Stimulated activated CD4-positive, alpha-beta T cell treated with anti-CD3 and anti-CD28 coated beads, Interleukin-1b, Interleukin-23, amount 100 ng/mL, for 24 hours (primary cell): ENCODE data around the gene LY6G5C.

Source experiments
- DNase-seq, 4 experiments: peaks; one replicate each; pipeline ENCODE4 v3.0.0-alpha.2; 2020; ENCODE audit warnings: low read depth in 4 of 4, low spot score in 1 of 4

LY6G5C gene, protein sequence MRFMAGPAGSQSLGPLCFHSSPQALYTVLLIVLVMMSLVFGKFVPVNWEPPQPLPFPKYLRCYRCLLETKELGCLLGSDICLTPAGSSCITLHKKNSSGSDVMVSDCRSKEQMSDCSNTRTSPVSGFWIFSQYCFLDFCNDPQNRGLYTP

DNA sequence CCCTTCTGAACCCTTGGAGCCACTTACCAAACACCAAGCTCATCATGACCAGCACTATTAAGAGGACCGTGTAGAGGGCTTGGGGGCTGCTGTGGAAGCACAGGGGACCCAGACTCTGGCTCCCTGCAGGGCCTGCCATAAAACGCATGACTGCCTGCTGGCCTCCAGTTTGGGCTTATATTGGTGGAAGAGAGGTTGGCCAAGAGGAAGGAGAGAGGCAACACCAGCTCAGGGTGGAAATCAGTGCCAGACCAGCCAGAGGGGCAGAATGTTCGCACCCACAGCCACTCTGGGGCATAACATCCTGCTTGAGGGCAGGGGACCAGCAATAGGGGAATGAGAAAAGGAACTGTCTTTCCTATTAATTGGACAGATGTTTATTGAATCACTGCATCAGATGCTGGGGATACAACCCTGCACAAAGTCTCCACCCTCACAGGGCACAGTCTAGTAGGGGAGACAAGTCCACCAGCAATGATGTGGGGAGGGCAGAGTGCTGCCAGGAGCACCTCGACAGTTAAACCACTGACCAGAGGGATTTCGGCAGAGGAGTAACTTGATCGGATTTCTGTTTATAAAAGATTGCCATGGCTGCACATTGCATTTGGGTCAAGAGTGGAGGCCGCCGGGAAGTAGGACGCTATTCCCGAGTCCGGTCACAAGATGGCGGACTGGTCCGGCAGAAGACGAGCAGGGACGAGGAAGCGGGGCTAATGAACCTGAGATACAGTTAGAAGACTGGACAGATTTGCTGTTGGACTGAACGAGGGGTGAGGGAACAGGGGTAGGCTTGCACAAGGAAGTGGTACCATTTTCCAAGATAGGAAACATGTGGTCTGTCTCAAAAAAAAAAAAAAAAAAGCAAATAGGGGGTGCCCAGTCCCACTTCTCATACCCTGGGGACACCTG, at the start of gene LY6G5C:
LY6G5C (minus strand) TSS at position 842 of the 909 bp plus-strand sequence; CDS start at position 148, 694 bp downstream.
- peak in 2 of 4 experiments; percentile 43 for DNase-seq

DNA sequence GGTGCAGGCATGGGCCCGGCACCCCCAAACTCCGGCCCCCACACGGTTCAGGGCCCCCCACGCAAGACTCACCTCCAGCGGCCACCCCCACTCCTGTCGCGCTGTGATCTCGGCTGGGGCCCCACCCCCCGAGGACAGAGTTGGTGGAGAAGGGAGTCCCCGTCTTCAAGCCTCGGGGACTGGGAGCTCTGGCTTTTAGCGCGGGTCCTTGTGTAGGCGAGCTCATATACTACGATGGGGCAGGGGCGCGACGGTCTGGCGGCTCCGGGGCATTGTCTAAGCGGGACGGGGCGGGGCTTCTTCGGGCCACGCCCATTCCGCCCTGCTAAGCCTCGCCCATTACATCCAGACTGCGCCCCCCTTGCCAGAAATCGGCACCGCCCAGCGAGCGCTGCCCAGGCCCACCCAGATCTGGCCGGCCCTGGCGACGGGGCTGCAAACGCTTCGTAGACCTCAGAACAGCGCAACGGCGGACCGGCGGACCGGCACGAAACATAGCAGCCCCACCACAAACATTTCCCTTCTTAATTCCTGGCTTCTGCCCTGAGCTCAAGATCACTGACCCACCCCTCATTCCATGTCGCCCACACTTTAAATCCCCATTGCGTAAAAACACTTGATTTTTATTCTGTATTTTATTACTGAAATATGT, 49.2 kb upstream of the LY6G5C start:
- DNase-seq, result peak in 3 of 4 experiments; percentile 39 to 48 (median 44)

DNA sequence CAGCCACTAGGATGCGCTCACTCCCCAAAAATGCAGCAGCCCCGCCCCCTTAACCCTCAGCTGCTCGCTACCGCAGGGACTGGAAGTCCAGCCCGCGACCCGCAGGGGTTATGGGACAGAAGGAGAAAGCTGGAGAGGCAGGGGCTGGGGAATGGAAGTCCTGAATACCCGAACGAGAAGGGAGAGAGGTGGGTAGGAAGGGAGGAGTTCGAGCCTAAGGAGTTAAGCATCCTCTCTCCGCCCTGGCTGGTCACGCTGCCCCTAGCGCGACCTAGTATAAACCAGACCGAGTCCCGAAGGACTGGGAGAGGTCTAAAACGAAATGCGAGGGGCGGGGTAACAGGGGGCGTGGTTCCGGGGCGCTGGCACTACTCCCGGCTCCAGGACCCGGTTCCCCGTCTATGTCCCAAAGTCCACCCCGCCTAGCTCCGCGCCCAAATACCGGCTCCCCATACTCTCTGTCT, 48.7 kb upstream of the LY6G5C start:
- peak in 3 of 4 experiments; percentile 53 to 71 (median 63) for DNase-seq

DNA sequence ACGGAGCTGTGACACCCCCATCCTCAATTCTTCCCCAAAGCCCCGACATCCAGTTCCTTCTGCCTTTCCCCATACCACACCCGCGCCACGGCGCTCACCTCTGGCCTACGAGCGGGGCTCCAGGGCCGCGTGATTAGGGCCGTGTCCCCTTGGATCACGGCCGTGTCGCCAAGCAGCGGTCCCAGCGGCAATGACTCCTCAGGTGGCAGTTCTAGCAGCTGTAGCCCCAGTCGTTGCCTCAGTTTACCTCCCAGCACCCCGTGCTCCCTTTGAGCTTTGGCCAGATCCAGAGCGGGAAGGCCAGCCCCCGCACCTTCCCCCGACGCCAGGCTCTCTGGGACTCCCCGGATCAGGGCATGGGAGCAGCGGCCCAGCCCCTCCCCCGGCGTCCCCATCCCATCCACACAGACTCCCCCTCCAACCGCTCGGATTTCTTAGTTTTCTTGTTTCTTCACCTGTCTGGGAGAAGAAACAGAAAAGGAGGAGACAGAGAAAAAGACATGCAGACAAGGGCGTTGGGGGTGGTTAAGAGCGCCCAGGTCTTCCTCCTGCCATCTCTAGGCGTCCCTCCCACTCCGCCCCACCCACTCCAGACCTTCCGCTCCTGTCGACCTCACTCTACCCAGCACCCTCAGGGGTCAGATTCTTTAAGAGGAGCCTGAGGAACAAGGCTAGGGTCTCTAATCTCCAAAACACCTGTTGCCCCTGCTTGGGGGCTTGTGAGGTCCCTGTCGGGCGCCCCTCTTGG, 48.1 kb upstream of the LY6G5C start, which contains the start of gene DDAH2:
DDAH2 (minus strand) TSS at position 533 of the 748 bp plus-strand sequence; CDS start at position 395, 138 bp downstream.
- no peak for DNase-seq

DNA sequence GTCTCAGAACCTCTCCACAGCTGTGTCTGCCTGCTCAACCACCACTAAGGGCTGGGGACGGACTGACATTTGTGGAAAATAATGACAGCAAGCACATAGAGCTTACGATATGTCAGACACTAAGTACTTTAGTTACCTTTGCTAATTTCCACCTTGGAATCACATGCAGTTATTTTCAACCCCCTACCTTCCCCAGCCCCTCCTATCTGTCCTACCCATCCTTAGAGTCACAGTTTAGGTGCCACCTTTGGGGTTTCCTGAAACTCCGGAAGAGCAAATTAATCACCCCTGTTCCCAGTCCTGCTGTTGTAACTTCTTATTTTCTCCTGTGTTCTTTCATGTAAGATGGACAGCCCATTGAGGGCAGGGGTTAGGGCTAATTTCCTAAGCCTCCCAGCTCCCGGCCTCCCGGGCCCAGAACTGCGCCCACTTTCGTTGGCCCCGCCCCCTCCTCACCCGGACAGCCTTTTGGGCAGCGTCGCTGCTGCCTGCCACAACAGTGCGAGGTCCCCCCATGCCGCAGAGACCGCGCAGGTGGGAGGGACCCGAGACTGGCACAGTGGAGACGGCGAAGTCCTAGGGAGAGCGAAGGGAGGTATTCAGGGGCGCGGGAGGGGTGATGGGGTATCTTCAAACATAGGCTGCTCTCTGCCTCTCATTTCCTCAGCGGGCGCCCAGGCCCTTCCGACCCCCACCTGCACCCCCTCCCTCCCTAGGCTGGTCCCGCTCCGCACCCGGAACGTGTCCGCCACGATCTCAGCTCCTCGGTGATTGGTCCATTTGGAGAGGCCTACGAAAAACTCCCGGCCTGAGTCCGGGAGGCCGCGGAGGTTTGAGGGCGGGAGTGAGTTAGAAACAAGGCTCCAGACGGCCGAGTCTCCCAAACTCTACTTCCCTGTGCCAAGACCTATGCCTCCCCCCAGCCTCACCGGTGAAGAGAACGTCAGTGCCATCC, 47.1 kb upstream of the LY6G5C start:
- DNase-seq, result no peak

DNA sequence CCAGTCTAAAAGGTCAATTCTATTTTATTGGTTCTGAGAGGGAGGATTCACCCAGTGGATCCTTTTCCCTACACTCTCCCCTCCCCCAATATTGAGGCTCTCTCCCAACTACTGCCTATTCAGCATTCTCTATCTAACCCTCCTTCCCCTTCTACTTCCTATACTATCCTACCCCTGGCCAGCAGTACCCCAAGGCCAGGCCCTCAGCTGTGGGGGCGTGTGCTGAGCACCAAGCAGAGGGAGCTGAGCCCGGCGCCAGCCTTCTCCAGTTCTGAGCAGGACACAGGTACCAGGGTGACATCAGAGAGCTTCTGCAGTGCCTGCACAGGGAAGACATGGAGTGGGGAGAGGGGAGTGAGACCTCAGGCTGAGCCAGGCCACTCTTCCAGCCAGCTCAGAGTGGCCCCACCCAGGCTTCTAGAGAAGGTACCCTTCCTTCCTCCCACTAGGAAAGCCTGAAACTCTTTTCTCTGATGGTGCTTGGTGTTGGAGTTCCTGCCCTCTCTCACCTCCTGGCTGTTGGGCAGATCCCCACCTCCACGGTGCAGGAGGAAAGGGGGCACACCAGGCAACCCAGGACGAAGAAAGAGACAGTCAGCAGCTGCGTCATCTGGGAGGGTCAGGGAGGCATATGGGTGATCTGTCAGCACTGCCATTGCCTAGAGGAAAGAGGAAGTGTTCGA, 46.3 kb upstream of the LY6G5C start:
- no peak for DNase-seq

DNA sequence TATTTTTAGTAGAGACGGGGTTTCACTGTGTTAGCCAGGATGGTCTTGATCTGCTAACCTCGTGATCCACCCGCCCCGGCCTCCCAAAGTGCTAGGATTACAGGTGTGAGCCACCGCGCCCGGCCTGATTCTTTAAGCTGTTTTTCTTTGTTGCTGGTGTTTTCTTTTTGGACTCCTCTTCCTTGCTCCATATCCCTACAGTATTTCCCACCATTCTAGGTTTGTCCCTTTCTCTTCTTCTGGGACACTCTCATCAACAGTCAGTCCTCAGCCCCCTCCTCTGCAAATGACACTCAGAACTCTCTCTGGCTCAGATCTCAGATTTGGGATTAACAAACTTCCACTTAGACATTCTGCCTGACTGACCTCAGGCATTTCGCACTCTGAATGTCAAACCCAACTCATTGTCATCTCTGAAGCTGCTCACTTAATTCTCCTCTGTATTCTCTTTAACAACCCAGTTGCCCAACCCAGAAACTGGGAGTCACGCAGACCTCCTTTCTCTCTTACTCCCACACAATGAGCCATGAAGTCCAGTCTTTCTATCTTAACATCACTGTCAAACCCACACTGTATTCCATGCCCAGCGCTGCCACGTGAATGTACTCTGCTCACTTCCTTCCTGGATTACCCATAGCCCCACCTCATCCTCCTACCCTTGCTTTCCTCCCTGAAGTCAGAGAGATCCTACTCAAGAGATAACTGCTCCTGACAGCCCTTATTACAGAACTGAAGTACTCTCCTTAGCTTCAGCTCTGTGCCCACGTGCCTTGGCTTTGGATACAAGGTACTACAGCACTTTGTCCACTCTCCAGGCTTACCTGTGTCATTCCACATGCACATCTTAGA, 44.9 kb upstream of the LY6G5C start:
- no peak for DNase-seq

DNA sequence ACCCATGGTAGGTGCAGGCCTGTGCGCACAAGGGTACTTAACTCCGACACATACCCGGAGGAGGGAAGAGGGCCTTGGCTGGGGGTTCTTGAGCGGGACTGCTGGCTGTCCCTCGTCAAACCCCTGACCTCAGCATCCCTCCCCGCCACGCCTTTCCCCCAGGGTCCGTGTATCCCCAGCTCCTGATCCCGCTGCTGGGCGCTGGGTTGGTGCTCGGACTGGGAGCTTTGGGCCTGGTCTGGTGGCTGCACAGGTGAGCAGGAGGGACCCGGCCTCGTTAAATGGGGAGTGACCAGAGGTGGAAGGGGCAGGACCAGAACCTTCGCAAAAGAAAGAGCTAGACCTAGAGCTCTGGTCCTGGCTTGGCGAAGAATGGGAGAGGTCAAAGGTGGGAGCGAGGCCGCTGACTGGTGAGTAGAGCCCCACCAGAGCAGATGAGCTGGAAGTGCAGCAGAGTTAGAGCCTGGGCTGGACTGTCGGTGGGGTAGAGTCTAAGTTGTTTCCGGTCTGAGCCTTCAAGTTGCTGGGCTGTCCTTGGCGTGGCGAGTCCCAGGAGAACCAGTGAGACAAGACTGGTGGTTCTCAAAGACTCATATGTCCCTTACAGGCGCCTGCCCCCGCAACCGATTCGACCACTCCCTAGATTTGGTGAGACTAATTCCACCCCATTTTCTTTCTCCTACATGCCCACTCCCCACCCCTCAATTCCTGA, 43.3 kb upstream of the LY6G5C start:
- DNase-seq, result no peak

DNA sequence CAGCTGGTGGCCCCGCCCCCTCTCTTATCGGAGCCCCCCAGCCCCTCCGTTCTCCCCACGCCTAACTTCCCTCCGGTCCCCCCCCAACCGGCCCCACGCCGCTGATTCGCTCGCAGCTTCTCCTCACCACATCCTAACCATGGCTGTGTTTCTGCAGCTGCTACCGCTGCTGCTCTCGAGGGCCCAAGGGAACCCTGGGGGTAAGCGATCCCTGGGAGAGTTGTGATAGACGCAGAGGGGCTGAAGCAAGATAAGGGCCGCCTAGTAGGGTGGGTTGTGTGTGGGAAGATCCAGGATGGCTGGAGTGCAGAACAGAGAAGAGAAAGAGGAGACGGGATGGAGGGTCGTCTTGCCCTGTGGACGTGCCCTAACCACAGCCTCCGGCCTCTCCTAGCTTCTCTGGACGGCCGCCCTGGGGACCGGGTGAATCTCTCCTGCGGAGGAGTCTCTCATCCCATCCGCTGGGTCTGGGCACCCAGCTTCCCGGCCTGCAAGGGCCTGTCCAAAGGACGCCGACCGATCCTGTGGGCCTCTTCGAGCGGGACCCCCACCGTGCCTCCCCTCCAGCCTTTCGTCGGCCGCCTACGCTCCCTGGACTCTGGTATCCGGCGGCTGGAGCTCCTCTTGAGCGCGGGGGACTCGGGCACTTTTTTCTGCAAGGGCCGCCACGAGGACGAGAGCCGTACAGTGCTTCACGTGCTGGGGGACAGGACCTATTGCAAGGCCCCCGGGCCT, 42.5 kb upstream of the LY6G5C start, which contains the start of gene MPIG6B:
MPIG6B (plus strand) TSS at position 129 of the 735 bp plus-strand sequence; CDS start at position 140, 11 bp downstream.
- DNase-seq, result no peak

DNA sequence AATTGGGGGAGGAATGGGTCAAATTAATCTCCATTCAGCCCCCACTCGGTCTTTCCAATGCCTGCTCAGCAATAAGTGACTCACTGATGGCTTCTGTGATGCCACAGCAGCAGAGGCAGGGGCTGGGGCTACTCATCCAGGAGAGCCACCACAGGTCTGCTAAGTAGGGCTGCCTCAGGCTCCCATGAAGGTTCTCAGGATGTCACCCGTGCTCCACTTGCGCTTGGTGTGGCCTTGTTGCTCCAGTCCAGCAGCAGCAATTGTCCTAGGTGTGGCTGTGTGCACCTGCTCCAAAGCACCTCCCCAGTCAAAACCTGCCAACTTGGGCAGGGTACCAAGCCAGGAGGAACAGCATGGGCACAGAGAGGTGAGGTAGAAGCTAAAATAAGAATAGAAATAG, 41.3 kb upstream of the LY6G5C start:
- no peak for DNase-seq

DNA sequence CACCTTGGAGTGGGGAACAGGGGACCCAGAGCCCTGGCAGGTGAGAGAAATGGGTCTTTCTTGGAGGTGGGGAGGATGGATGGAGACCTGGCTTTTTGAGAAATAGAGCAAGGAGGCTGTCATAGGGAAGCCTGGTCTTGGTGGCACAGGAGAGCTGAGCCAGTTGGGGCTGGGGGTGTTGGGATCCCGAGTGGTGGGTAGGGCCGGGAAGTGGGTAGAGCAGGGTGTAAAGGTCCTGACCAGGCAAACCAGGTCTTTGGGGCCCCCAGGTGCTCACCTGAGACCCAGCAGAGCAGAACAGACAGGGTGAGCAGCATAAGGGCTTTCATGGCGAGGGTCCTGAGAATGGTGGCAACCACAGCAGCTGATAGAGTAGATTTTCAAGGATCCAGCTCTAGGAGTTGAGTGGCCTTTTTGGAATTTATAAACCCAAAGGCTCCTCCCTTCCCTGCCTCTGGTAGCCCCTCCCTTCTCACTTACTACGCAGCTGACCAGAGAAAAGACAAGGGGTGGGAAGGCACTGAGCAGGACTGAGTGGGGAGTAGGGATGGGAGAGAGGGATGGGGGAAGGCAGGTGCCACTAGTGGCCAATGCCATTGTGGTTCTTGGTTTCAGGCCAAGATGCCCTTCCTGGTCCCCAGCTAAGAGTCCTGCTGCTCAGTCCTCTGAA, 40.6 kb upstream of the LY6G5C start, which contains the start of gene LY6G6C:
LY6G6C (minus strand) TSS at position 396 of the 670 bp plus-strand sequence; CDS start at position 329, 67 bp downstream.
- no peak for DNase-seq

DNA sequence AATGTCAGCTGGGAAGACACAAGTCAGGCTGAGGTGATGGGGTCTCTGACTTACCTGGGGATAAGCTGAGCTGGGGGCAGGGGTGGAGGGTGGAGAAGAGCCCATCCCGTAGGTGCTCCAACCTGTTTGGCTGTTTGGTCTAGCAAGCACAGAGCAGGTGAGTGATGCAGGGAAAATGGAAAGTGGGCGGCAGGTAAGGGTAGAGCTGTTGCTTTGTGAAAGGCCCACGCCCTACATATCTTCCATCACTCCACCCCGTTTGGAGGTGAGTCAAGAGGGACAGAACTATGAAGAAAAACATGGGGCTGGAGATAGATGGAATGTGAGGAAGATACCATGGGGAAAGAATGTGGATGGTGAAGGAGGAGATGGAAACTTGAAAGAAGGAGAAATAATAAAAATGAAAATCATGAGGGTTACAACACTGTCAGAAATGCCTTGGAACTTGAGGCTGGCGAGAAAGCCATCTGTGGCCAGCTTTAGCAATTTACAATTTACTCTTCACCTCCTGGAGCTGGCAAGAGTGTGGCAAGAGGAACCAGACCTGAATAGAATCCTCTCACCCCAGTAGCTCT, 39.4 kb upstream of the LY6G5C start:
- no peak for DNase-seq

DNA sequence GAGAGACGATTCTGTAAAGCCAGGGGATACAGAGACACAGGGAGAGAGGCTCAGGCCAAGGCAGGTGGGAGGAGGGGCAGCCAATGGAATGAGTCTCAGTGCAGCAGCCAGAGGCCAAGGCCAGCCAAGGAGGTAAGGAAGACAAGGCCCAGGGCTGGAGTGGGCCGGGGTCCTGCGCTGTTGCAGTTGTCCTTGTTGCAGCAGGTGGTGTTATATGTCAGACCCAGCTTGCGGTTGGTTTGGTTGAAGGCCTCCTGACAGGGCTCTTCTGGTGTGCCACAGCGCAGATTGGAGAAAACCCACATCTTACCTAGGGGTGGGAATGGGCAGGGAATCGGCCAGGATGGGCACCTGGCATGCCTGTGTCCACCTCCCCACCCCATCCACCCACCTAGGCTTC, 38.1 kb upstream of the LY6G5C start:
- DNase-seq, result no peak

DNA sequence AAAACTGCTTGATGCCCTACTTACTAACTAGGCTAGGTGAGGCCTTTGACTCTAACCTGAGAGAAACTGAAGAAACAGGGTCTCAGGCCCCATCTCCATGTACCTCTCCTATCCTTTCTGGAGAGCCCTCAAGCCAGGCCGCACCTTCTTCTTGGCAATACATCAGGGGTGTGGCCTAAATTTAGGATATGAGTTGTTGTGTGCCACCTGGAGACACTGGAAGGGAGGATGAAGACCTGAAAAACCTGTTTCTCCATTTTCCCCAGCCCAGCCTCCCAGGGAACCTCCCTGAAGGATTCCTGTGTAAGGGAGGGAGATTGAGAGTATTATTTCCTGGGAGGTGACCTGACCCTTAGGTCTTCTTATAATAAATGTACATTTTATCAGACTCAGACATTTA, 37.4 kb upstream of the LY6G5C start:
- no peak for DNase-seq

DNA sequence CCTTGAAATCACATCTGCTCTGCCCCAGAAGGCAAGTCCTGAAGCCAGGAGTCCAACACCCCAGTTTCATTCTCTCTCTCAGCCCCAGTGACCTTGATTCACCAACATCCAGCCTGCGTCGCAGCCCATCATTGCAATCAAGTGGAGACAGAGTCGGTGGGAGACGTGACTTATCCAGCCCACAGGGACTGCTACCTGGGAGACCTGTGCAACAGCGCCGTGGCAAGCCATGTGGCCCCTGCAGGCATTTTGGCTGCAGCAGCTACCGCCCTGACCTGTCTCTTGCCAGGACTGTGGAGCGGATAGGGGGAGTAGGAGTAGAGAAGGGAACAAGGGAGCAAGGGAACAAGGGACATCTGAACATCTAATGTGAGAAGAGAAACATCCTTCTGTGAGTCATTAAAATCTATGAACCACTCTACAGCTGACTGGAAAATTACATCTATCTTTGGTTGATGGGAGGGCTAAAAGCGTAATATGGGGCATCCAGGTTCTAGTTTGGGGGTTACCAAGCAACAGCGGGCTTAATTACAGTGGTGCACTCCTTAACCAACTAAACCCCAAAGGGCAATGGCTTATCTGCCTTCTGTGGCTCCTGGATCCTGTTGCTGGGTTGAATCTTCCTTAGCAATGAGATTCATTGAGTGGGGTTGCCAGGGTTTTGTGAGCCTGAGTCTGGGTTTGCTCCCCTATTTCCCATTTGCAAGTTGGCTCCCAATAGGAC, 36.8 kb upstream of the LY6G5C start:
- DNase-seq, result no peak
